PC-9 (cell line): ENCODE data around the gene SLC1A3. TPM values are rescaled to one million over a fixed set of nuclear protein-coding genes. Genes with fewer than 3 reads are reported as not detected.

Experiments
- BruUV-seq: library from RNA; stranded (reverse); fragments of 400-500 nt; replicated peaks from 2 replicates; lab custom pipeline; 2021; lab: Mats Ljungman, UMichigan
- CTCF ChIA-PET: fragments of 300-600 bp; sonication (Branson Sonifier 250); formaldehyde crosslinking; loops from one replicate; lab custom pipeline; 2022; ENCODE audit warnings: antibody characterized with exemption; lab: Charles Lee
- POLR2A ChIA-PET: fragments of 300-600 bp; sonication (Branson Sonifier 250); formaldehyde crosslinking; loops from one replicate; lab custom pipeline; 2022; ENCODE audit warnings: antibody characterized with exemption; ENCODE audit not compliant: unreplicated experiment; lab: Charles Lee
- DNase-seq, 2 experiments: peaks; one replicate each; pipeline versions ENCODE4 v3.0.0 to v3.0.0-alpha.2; 2015 to 2022; ENCODE audit warnings: mixed read lengths in 1 of 2
- H2AFZ ChIP-seq: fragments of 200-600 bp; sonication (generic); 2 replicates; pipeline ENCODE4 v1.8.1; 2017; ENCODE audit warnings: antibody characterized with exemption
- H3F3A ChIP-seq: fragments of 200-600 bp; sonication (generic); 2 replicates; pipeline ENCODE4 v1.8.1; 2017; ENCODE audit warnings: antibody characterized with exemption, mild to moderate bottlenecking, low read depth; ENCODE audit not compliant: insufficient read depth
- H3K27ac ChIP-seq: fragments of 200-600 bp; sonication (generic); 2 replicates; pipeline ENCODE4 v1.6.1; 2016; ENCODE audit warnings: mixed run types
- H3K27me3 ChIP-seq: fragments of 200-600 bp; sonication (generic); 2 replicates; pipeline ENCODE4 v1.6.1; 2016; ENCODE audit warnings: low read depth, mixed run types; ENCODE audit not compliant: insufficient read depth
- H3K36me3 ChIP-seq: fragments of 200-600 bp; sonication (generic); 2 replicates; pipeline ENCODE4 v1.6.1; 2016; ENCODE audit warnings: low read depth, mixed run types
- H3K4me1 ChIP-seq: fragments of 200-600 bp; sonication (generic); replicated peaks from 2 replicates; pipeline ENCODE4 v1.6.1; 2016; ENCODE audit warnings: mixed run types; ENCODE audit not compliant: insufficient read depth
- H3K4me2 ChIP-seq: fragments of 200-600 bp; sonication (generic); 2 replicates; pipeline ENCODE4 v1.6.1; 2017; ENCODE audit warnings: mixed run types
- H3K4me3 ChIP-seq: fragments of 200-600 bp; sonication (generic); 2 replicates; pipeline ENCODE4 v1.6.1; 2016; ENCODE audit warnings: mixed run types
- H3K79me2 ChIP-seq: fragments of 200-600 bp; sonication (generic); 2 replicates; pipeline ENCODE4 v1.6.1; 2017; ENCODE audit warnings: low read depth, mixed run types
- H3K9me2 ChIP-seq: fragments of 200-600 bp; sonication (generic); 2 replicates; pipeline ENCODE4 v1.8.1; 2017; ENCODE audit warnings: mild to moderate bottlenecking; ENCODE audit not compliant: insufficient read depth
- H3K9me3 ChIP-seq: fragments of 200-600 bp; sonication (generic); 2 replicates; pipeline ENCODE4 v1.8.1; 2016; ENCODE audit warnings: low read depth; ENCODE audit not compliant: insufficient read depth
- H4K20me1 ChIP-seq: fragments of 200-600 bp; sonication (generic); 2 replicates; pipeline ENCODE4 v1.8.1; 2017; ENCODE audit not compliant: insufficient read depth
- EZH2 ChIP-seq: fragments of 200-600 bp; sonication (generic); IDR thresholded peaks from 2 replicates; pipeline ENCODE4 v1.8.0; 2017; ENCODE audit warnings: antibody characterized with exemption, low read depth
- intact Hi-C: fragments of 100-400 bp; cut with micrococcal nuclease; formaldehyde crosslinking; loops from one replicate; pipeline ENCODE4 v1.10.0; 2022; ENCODE audit not compliant: unreplicated experiment
- total RNA-seq: library from RNA; stranded (reverse); gene quantifications from 2 replicates; pipeline ENCODE4 v1.2.3, GENCODE V29; 2021
- TF ChIP-seq, protein P1 (sequence below): fragments of 200-600 bp; sonication (generic); conservative IDR thresholded peaks from 2 replicates; pipeline ENCODE4 v1.6.1; 2017; ENCODE audit warnings: mixed run types, antibody characterized with exemption, mild to moderate bottlenecking, moderate library complexity

Gene SLC1A3
- total RNA-seq, 1 experiment from 2014 or later, result 0.24 TPM

DNA sequence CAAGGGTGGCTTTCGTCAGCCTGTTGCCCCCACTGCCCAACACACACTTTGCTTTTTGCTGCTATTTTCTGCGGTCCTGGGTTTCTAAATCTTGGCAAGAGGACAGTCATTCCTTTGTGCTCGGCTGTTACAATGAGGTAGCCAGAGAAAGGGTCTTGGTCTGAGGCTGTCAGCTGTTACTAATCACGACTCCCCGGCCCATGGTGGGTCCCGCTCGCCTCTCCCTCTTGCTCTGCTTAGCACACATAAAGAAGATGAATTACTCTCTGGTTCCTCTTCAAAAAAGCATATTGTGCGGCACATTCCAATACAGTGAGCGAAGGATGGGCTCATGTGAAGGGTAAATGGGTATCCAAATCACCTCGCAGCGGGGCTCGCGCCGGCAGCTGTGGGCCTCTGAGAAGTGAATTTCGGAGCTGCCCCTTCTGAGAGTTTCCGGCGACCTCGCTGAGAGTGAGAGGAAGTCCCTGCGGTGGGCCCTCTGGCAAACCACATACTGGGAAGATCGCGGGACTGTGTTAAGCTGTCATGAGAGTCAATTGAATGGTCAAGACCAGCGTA lies 56.0 kb downstream of the SLC1A3 start:
- Histone ChIP-seq H3F3A (peaks cover 62% of the 10 kb centered on the region), H3K27me3 (no peaks in the 10 kb centered on the region), H3K36me3 (peaks cover 30% of the 10 kb centered on the region), H2AFZ (no peak overlapping the region), H3K4me3 (no peak overlapping the region), H3K27ac (no peak overlapping the region), H3K4me1 (peaks cover 74% of the 10 kb centered on the region), H3K9me3 (no peaks in the 10 kb centered on the region), H3K79me2 (peaks cover 27% of the 10 kb centered on the region; the same call in 1 of the 2 replicates), H4K20me1 (no peaks in the 10 kb centered on the region), H3K4me2 (no peak overlapping the region), H3K9me2 (no peaks in the 10 kb centered on the region)
- ChIA-PET CTCF (no interaction called here), POLR2A (no interaction called here)
- no TSS peak for BruUV-seq
- no peak for DNase-seq
- intact Hi-C loops, result no loop called here
- TF ChIP-seq EZH2, result no peak
- TF ChIP-seq, protein P1, sequence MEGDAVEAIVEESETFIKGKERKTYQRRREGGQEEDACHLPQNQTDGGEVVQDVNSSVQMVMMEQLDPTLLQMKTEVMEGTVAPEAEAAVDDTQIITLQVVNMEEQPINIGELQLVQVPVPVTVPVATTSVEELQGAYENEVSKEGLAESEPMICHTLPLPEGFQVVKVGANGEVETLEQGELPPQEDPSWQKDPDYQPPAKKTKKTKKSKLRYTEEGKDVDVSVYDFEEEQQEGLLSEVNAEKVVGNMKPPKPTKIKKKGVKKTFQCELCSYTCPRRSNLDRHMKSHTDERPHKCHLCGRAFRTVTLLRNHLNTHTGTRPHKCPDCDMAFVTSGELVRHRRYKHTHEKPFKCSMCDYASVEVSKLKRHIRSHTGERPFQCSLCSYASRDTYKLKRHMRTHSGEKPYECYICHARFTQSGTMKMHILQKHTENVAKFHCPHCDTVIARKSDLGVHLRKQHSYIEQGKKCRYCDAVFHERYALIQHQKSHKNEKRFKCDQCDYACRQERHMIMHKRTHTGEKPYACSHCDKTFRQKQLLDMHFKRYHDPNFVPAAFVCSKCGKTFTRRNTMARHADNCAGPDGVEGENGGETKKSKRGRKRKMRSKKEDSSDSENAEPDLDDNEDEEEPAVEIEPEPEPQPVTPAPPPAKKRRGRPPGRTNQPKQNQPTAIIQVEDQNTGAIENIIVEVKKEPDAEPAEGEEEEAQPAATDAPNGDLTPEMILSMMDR, result no peak

DNA sequence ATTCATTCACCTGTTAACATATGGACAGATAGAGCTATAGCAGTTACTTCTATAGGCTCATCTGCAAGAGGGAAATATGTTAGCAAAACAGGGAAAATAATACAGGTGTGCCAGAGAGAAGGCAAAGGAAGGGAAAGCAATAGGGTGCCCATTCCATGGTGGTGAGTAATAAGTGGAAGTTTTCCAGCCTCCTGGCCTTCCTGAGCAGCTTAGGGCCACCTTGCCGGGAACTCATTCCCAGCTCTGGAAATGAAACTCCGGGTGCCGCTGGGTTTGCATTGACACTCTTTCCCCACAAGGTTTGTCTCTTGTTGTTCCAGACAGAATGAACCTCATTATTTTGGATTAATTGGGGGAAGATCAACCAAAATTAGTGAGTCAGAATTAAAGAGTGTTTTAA lies 58.4 kb downstream of the SLC1A3 start:
- Histone ChIP-seq H3F3A (peaks cover 57% of the 10 kb centered on the region), H3K27ac (peak overlapping the region; percentile 65)

DNA sequence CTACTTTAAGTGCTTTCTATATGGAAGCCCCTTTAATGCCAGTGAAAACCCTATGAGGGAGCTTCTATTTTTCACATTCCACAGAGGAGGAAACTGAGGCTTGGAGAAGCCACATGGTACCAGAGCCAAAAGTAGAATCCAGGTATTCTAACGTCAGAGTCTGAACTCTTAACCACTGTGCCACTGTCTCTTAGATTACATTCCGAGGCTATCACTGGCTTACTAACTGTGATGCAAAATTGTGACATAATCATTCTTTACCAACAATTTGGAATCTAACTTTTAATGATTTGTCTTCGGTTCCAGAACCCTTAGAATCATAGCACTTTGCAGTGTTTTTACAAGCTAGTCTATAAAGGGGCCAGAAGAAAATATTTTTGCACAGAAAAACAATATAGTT lies 59.2 kb downstream of the SLC1A3 start:
- Histone ChIP-seq H3K4me1 (peaks cover 64% of the 10 kb centered on the region), H2AFZ (no peak overlapping the region), H3K27me3 (no peaks in the 10 kb centered on the region), H3K4me3 (no peak overlapping the region), H3F3A (peaks cover 48% of the 10 kb centered on the region), H3K4me2 (peak overlapping the region; percentile 60), H3K9me2 (no peaks in the 10 kb centered on the region), H4K20me1 (no peaks in the 10 kb centered on the region), H3K27ac (peak overlapping the region; percentile 79), H3K36me3 (peaks cover 12% of the 10 kb centered on the region), H3K79me2 (0 out of 2 replicates have a peak, but pooled peaks cover 4% of the 10 kb centered on the region), H3K9me3 (no peaks in the 10 kb centered on the region)
- POLR2A ChIA-PET, result no interaction called here
- intact Hi-C loops, result no loop called here
- DNase-seq, result peak in 1 of 2 experiments; percentile 28
- BruUV-seq, result no TSS peak
- CTCF ChIA-PET, result no interaction called here
- TF ChIP-seq, protein P1, result no peak
- no peak for TF ChIP-seq EZH2

More for the DNA sequence above, 58.4 kb downstream of the SLC1A3 start:
- POLR2A ChIA-PET, result no interaction called here
- Histone ChIP-seq H3K27me3 (no peaks in the 10 kb centered on the region), H3K9me2 (no peaks in the 10 kb centered on the region), H3K36me3 (peaks cover 19% of the 10 kb centered on the region), H3K4me2 (peak overlapping the region; percentile 60), H3K9me3 (no peaks in the 10 kb centered on the region), H4K20me1 (no peaks in the 10 kb centered on the region), H3K79me2 (peaks cover 10% of the 10 kb centered on the region; the same call in 1 of the 2 replicates), H3K4me3 (peak overlapping the region; percentile 8; the same call in 1 of the 2 replicates), H3K4me1 (peaks cover 72% of the 10 kb centered on the region), H2AFZ (no peak overlapping the region)
- CTCF ChIA-PET, result no interaction called here
- TF ChIP-seq, protein P1, result no peak
- TF ChIP-seq EZH2, result no peak
- BruUV-seq, result no TSS peak
- DNase-seq, result peak in 1 of 2 experiments; percentile 83
- intact Hi-C loops, result no loop called here
